Activated CD4-positive, alpha-beta T cell treated with anti-CD3 and anti-CD28 coated beads, Interleukin-2, Interleukin-4, amounts not matched to agents 100 ng/mL and 50 ng/mL, durations not matched to agents 16 hours and 8 hours (primary cell): ENCODE results near the gene PTPRN2.
"Not testable (repeated sequence)": the region's sequence is repeated elsewhere in the genome, so short reads cannot be mapped to it uniquely, and the experiment has no call there.

ENCODE experiments used
- DNase-seq: peaks from one replicate; pipeline ENCODE4 v3.0.0-alpha.2; 2020; ENCODE audit warnings: low spot score

The PTPRN2 gene

GRCh38 chr7:158468181-158468580 is 119.4 kb downstream of the PTPRN2 start:
- no peak for DNase-seq

GRCh38 chr7:158467562-158467961 is 120.1 kb downstream of the PTPRN2 start:
- DNase-seq = no peak

- DNase-seq = no peak
Observed at GRCh38 chr7:158463317-158463716, 124.3 kb downstream of the PTPRN2 start.

- no peak for DNase-seq
Observed at GRCh38 chr7:158461824-158462223, 125.8 kb downstream of the PTPRN2 start.

GRCh38 chr7:158460665-158461064 is 127.0 kb downstream of the PTPRN2 start:
- no peak for DNase-seq

- no peak for DNase-seq
Observed at GRCh38 chr7:158458716-158459282, 128.8 kb downstream of the PTPRN2 start.

- DNase-seq = no peak
Observed at GRCh38 chr7:158458096-158458495, 129.5 kb downstream of the PTPRN2 start.

GRCh38 chr7:158457586-158457985 is 130.0 kb downstream of the PTPRN2 start:
- not testable (repeated sequence) for DNase-seq

- DNase-seq = no peak
Observed at GRCh38 chr7:158454631-158455030, 133.0 kb downstream of the PTPRN2 start.

- no peak for DNase-seq
Observed at GRCh38 chr7:158453663-158454062, 134.0 kb downstream of the PTPRN2 start.

- no peak for DNase-seq
Observed at GRCh38 chr7:158452331-158452730, 135.3 kb downstream of the PTPRN2 start.

GRCh38 chr7:158450476-158451124 is 137.0 kb downstream of the PTPRN2 start:
- DNase-seq = no peak

- DNase-seq = no peak
Observed at GRCh38 chr7:158449942-158450341, 137.7 kb downstream of the PTPRN2 start.

GRCh38 chr7:158449266-158449665 is 138.4 kb downstream of the PTPRN2 start:
- DNase-seq = no peak

- no peak for DNase-seq
Observed at GRCh38 chr7:158448430-158449100, 139.1 kb downstream of the PTPRN2 start.

GRCh38 chr7:158447506-158448171 is 140.0 kb downstream of the PTPRN2 start:
- no peak for DNase-seq

GRCh38 chr7:158447151-158447505 is 140.5 kb downstream of the PTPRN2 start:
- DNase-seq = no peak

GRCh38 chr7:158446706-158447105 is 140.9 kb downstream of the PTPRN2 start:
- no peak for DNase-seq

GRCh38 chr7:158446281-158446680 is 141.3 kb downstream of the PTPRN2 start:
- DNase-seq = no peak

GRCh38 chr7:158445421-158446175 is 142.0 kb downstream of the PTPRN2 start:
- no peak for DNase-seq

- no peak for DNase-seq
Observed at GRCh38 chr7:158444501-158445420, 142.9 kb downstream of the PTPRN2 start.
